CD8-positive, alpha-beta memory T cell (primary cell): ENCODE data around the gene CDK14. TPM values are rescaled to one million over a fixed set of nuclear protein-coding genes. Genes with fewer than 3 reads are reported as not detected.

Experiments used
- CTCF ChIA-PET: fragments of 350-600 bp; sonication (Branson Sonifier 250); formaldehyde crosslinking; loops from one replicate; lab custom pipeline; 2021; ENCODE audit warnings: antibody characterized with exemption; lab: Charles Lee
- POLR2A ChIA-PET: fragments of 350-600 bp; sonication (Branson Sonifier 250); formaldehyde crosslinking; loops from one replicate; lab custom pipeline; 2021; ENCODE audit warnings: antibody characterized with exemption; lab: Charles Lee
- DNase-seq, 5 donors: peaks; one replicate each; pipeline versions ENCODE4 v3.0.0 to v3.0.0-alpha.2; 2020 to 2022; ENCODE audit warnings: mixed read lengths in 1 of 5
- H3K27ac ChIP-seq: one replicate; pipeline ENCODE4 v1.7.0; 2013; ENCODE audit warnings: low read depth, mild to moderate bottlenecking, low read length, moderate library complexity
- H3K27me3 ChIP-seq: 2 replicates; pipeline ENCODE4 v1.7.0; 2013; ENCODE audit warnings: low read length, mild to moderate bottlenecking; ENCODE audit not compliant: insufficient read depth, poor library complexity, severe bottlenecking
- H3K36me3 ChIP-seq: 2 replicates; pipeline ENCODE4 v1.7.0; 2013; ENCODE audit warnings: mild to moderate bottlenecking, low read length, moderate library complexity; ENCODE audit not compliant: insufficient read depth
- H3K4me1 ChIP-seq: 2 replicates; pipeline ENCODE4 v1.7.0; 2013; ENCODE audit warnings: mild to moderate bottlenecking, low read length, moderate library complexity; ENCODE audit not compliant: insufficient read depth
- H3K4me3 ChIP-seq: 2 replicates; pipeline ENCODE4 v1.7.0; 2013; ENCODE audit warnings: mild to moderate bottlenecking, low read length
- H3K9me3 ChIP-seq: 2 replicates; pipeline ENCODE4 v1.7.0; 2013; ENCODE audit warnings: mild to moderate bottlenecking, low read length
- H3K27ac Mint-ChIP-seq, 8 donors: one replicate each; pipeline ENCODE4 v1.8.0; 2020 to 2021; ENCODE audit warnings: mixed read lengths in 8 of 8, mild to moderate bottlenecking in 6 of 8, inconsistent platforms in 3 of 8, moderate library complexity in 3 of 8
- H3K27me3 Mint-ChIP-seq, 2 donors: one replicate each; pipeline ENCODE4 v1.8.0; 2020 to 2021; ENCODE audit warnings: mixed read lengths in 2 of 2, mild to moderate bottlenecking in 1 of 2, moderate library complexity in 1 of 2
- H3K36me3 Mint-ChIP-seq, 3 donors: one replicate each; pipeline ENCODE4 v1.8.0; 2020 to 2021; ENCODE audit warnings: mixed read lengths in 3 of 3, inconsistent platforms in 1 of 3, mild to moderate bottlenecking in 1 of 3
- H3K4me1 Mint-ChIP-seq, 3 donors: one replicate each; pipeline ENCODE4 v1.8.0; 2020 to 2021; ENCODE audit warnings: mixed read lengths in 3 of 3, inconsistent platforms in 1 of 3, mild to moderate bottlenecking in 1 of 3
- H3K4me3 Mint-ChIP-seq, 7 donors: one replicate each; pipeline ENCODE4 v1.8.0; 2020 to 2021; ENCODE audit warnings: mixed read lengths in 7 of 7, mild to moderate bottlenecking in 6 of 7, moderate library complexity in 4 of 7, inconsistent platforms in 2 of 7
- H3K9me3 Mint-ChIP-seq, 5 donors: one replicate each; pipeline ENCODE4 v1.8.0; 2020 to 2022; ENCODE audit warnings: mixed read lengths in 5 of 5, mild to moderate bottlenecking in 3 of 5, moderate library complexity in 2 of 5, inconsistent platforms in 1 of 5
- polyA plus RNA-seq: library from polyadenylated mRNA; unstranded; fragments of 300-500 nt; fragmentation: Illumina TruSeq; gene quantifications from one replicate; pipeline ENCODE4 v1.2.3, GENCODE V29; 2021
- total RNA-seq, 2 experiments: library from RNA; stranded (reverse); gene quantifications; one replicate each; pipeline ENCODE4 v1.2.3, GENCODE V29; 2021

The CDK14 gene
- total and polyA plus RNA-seq, 3 experiments from 2014 or later = 0.05 to 0.20 TPM; not detected in 1

GRCh38 chr7:91128683-91129348 lies 532.7 kb downstream of the CDK14 start:
- no peaks in the 10 kb centered on the region for H3K27me3 ChIP-seq
- H3K27ac ChIP-seq = no peak overlapping the region
- Mint-ChIP-seq H3K9me3 (peaks cover 0 to 5% (median 0%) of the 10 kb centered on the region in 5 donors), H3K4me3 (no peak overlapping the region), H3K4me1 (no peaks in the 10 kb centered on the region), H3K27me3 (no peaks in the 10 kb centered on the region), H3K27ac (no peak overlapping the region), H3K36me3 (no peaks in the 10 kb centered on the region)
- no peaks in the 10 kb centered on the region for H3K9me3 ChIP-seq
- ChIA-PET POLR2A (no interaction called here), CTCF (no interaction called here)
- H3K4me1 ChIP-seq = no peaks in the 10 kb centered on the region
- no peak overlapping the region for H3K4me3 ChIP-seq
- H3K36me3 ChIP-seq = no peaks in the 10 kb centered on the region
- DNase-seq = no peak

GRCh38 chr7:91135300-91135699 lies 539.2 kb downstream of the CDK14 start:
- no peaks in the 10 kb centered on the region for H3K9me3 ChIP-seq
- ChIA-PET POLR2A (no interaction called here), CTCF (no interaction called here)
- H3K27ac ChIP-seq = no peak overlapping the region
- H3K4me1 ChIP-seq = no peaks in the 10 kb centered on the region
- no peak overlapping the region for H3K27ac Mint-ChIP-seq
- H3K36me3 Mint-ChIP-seq = no peaks in the 10 kb centered on the region
- H3K9me3 Mint-ChIP-seq = peaks cover 0 to 3% (median 0%) of the 10 kb centered on the region in 5 donors
- H3K27me3 ChIP-seq = no peaks in the 10 kb centered on the region
- no peaks in the 10 kb centered on the region for H3K36me3 ChIP-seq
- no peak overlapping the region for H3K4me3 ChIP-seq
- H3K4me1 Mint-ChIP-seq = no peaks in the 10 kb centered on the region
- H3K27me3 Mint-ChIP-seq = no peaks in the 10 kb centered on the region
- DNase-seq = no peak
- H3K4me3 Mint-ChIP-seq = no peak overlapping the region

- ChIA-PET POLR2A (no interaction called here), CTCF (interaction anchor here (1.5 kb wide), 1 partner anchor 9 kb away, joined by 4 read pairs; no protein-coding TSS in a partner anchor)
- H3K27ac ChIP-seq = no peak overlapping the region
- no peak for DNase-seq
- Mint-ChIP-seq H3K27me3 (no peaks in the 10 kb centered on the region), H3K4me1 (no peaks in the 10 kb centered on the region), H3K27ac (no peak overlapping the region), H3K4me3 (no peak overlapping the region), H3K9me3 (peaks cover 0 to 3% (median 0%) of the 10 kb centered on the region in 5 donors), H3K36me3 (no peaks in the 10 kb centered on the region)
- H3K9me3 ChIP-seq = no peaks in the 10 kb centered on the region
- H3K36me3 ChIP-seq = no peaks in the 10 kb centered on the region
- no peaks in the 10 kb centered on the region for H3K27me3 ChIP-seq
- H3K4me3 ChIP-seq = no peak overlapping the region
- no peaks in the 10 kb centered on the region for H3K4me1 ChIP-seq
These were observed 539.7 kb downstream of the CDK14 start for GRCh38 chr7:91135703-91136430.

- Histone ChIP-seq H3K9me3 (no peaks in the 10 kb centered on the region), H3K4me1 (no peaks in the 10 kb centered on the region), H3K36me3 (no peaks in the 10 kb centered on the region), H3K27me3 (no peaks in the 10 kb centered on the region), H3K4me3 (no peak overlapping the region), H3K27ac (no peak overlapping the region)
- H3K27ac Mint-ChIP-seq = no peak overlapping the region
- no peaks in the 10 kb centered on the region for H3K36me3 Mint-ChIP-seq
- ChIA-PET POLR2A (no interaction called here), CTCF (interaction anchor here (1.5 kb wide), 1 partner anchor 8 kb away, joined by 4 read pairs; no protein-coding TSS in a partner anchor)
- H3K27me3 Mint-ChIP-seq = no peaks in the 10 kb centered on the region
- H3K9me3 Mint-ChIP-seq = no peaks in the 10 kb centered on the region
- no peak overlapping the region for H3K4me3 Mint-ChIP-seq
- H3K4me1 Mint-ChIP-seq = no peaks in the 10 kb centered on the region
- DNase-seq = no peak
These were observed 541.1 kb downstream of the CDK14 start for GRCh38 chr7:91137153-91137787.

- Histone ChIP-seq H3K27ac (no peak overlapping the region), H3K9me3 (no peaks in the 10 kb centered on the region), H3K4me3 (no peak overlapping the region), H3K27me3 (no peaks in the 10 kb centered on the region), H3K4me1 (no peaks in the 10 kb centered on the region), H3K36me3 (no peaks in the 10 kb centered on the region)
- H3K4me1 Mint-ChIP-seq = no peaks in the 10 kb centered on the region
- no peaks in the 10 kb centered on the region for H3K36me3 Mint-ChIP-seq
- no peak for DNase-seq
- ChIA-PET POLR2A (no interaction called here), CTCF (no interaction called here)
- no peak overlapping the region for H3K4me3 Mint-ChIP-seq
- H3K9me3 Mint-ChIP-seq = no peaks in the 10 kb centered on the region
- H3K27ac Mint-ChIP-seq = no peak overlapping the region
- H3K27me3 Mint-ChIP-seq = no peaks in the 10 kb centered on the region
These were observed 541.8 kb downstream of the CDK14 start for GRCh38 chr7:91137788-91138368.

GRCh38 chr7:91140286-91140685 lies 544.2 kb downstream of the CDK14 start:
- Mint-ChIP-seq H3K27me3 (no peaks in the 10 kb centered on the region), H3K4me1 (no peaks in the 10 kb centered on the region), H3K4me3 (no peak overlapping the region), H3K9me3 (no peaks in the 10 kb centered on the region), H3K36me3 (no peaks in the 10 kb centered on the region), H3K27ac (no peak overlapping the region)
- Histone ChIP-seq H3K27me3 (no peaks in the 10 kb centered on the region), H3K4me1 (no peaks in the 10 kb centered on the region), H3K4me3 (no peak overlapping the region), H3K36me3 (no peaks in the 10 kb centered on the region), H3K27ac (no peak overlapping the region), H3K9me3 (no peaks in the 10 kb centered on the region)
- ChIA-PET CTCF (interaction anchor here (0.7 kb wide), 1 partner anchor 20 kb away, joined by 3 read pairs; no protein-coding TSS in a partner anchor), POLR2A (no interaction called here)
- DNase-seq = no peak

- Mint-ChIP-seq H3K27me3 (no peaks in the 10 kb centered on the region), H3K9me3 (no peaks in the 10 kb centered on the region), H3K27ac (no peak overlapping the region), H3K4me1 (no peaks in the 10 kb centered on the region), H3K36me3 (no peaks in the 10 kb centered on the region), H3K4me3 (no peak overlapping the region)
- ChIA-PET CTCF (interaction anchor here (0.7 kb wide), 1 partner anchor 19 kb away, joined by 3 read pairs; no protein-coding TSS in a partner anchor), POLR2A (no interaction called here)
- H3K36me3 ChIP-seq = no peaks in the 10 kb centered on the region
- no peak overlapping the region for H3K4me3 ChIP-seq
- H3K9me3 ChIP-seq = no peaks in the 10 kb centered on the region
- no peak overlapping the region for H3K27ac ChIP-seq
- H3K27me3 ChIP-seq = no peaks in the 10 kb centered on the region
- DNase-seq = no peak
- H3K4me1 ChIP-seq = no peaks in the 10 kb centered on the region
These were observed 544.9 kb downstream of the CDK14 start for GRCh38 chr7:91140982-91141381.

- Mint-ChIP-seq H3K27me3 (peaks cover 0 to 1% of the 10 kb centered on the region in 2 donors), H3K9me3 (peaks cover 0 to 3% (median 0%) of the 10 kb centered on the region in 5 donors), H3K27ac (no peak overlapping the region), H3K4me3 (no peak overlapping the region), H3K4me1 (no peaks in the 10 kb centered on the region), H3K36me3 (no peaks in the 10 kb centered on the region)
- Histone ChIP-seq H3K27ac (no peak overlapping the region), H3K4me1 (no peaks in the 10 kb centered on the region), H3K36me3 (no peaks in the 10 kb centered on the region), H3K27me3 (no peaks in the 10 kb centered on the region), H3K9me3 (no peaks in the 10 kb centered on the region), H3K4me3 (no peak overlapping the region)
- ChIA-PET POLR2A (no interaction called here), CTCF (no interaction called here)
- no peak for DNase-seq
These were observed 546.6 kb downstream of the CDK14 start for GRCh38 chr7:91142743-91143142.
